Neural progenitor cell (in vitro differentiated cells): ENCODE results near the gene C1orf21. TPM values are rescaled to one million over a fixed set of nuclear protein-coding genes. Genes with fewer than 3 reads are reported as not detected.

Experiments
- DNase-seq: peaks from one replicate; pipeline ENCODE4 v3.0.0-alpha.2; 2016; ENCODE audit warnings: low spot score
- H2AFZ ChIP-seq: fragments of 200-600 bp; sonication (generic); replicated peaks from 2 replicates; pipeline ENCODE4 v1.6.1; 2016; ENCODE audit warnings: antibody characterized with exemption
- H3F3A ChIP-seq: fragments of 200-600 bp; sonication (generic); 2 replicates; pipeline ENCODE4 v1.6.1; 2016; ENCODE audit warnings: antibody characterized with exemption, low read depth
- H3K27ac ChIP-seq: fragments of 200-600 bp; sonication (generic); 2 replicates; pipeline ENCODE4 v1.5.1; 2016; ENCODE audit warnings: mild to moderate bottlenecking
- H3K27me3 ChIP-seq: fragments of 200-600 bp; sonication (generic); 2 replicates; pipeline ENCODE4 v1.6.1; 2016; ENCODE audit warnings: mild to moderate bottlenecking, moderate library complexity
- H3K36me3 ChIP-seq: fragments of 200-600 bp; sonication (generic); 2 replicates; pipeline ENCODE4 v1.5.1; 2016
- H3K4me1 ChIP-seq: fragments of 200-600 bp; sonication (generic); 2 replicates; pipeline ENCODE4 v1.6.1; 2016; ENCODE audit warnings: mixed run types
- H3K4me2 ChIP-seq: fragments of 200-600 bp; sonication (generic); 2 replicates; pipeline ENCODE4 v1.6.1; 2016
- H3K4me3 ChIP-seq: fragments of 200-600 bp; sonication (generic); 2 replicates; pipeline ENCODE4 v1.5.1; 2016
- H3K79me2 ChIP-seq: fragments of 200-600 bp; sonication (generic); 2 replicates; pipeline ENCODE4 v1.6.1; 2016; ENCODE audit warnings: low read depth
- H3K9ac ChIP-seq: fragments of 200-600 bp; sonication (generic); 2 replicates; pipeline ENCODE4 v1.6.1; 2016
- H3K9me3 ChIP-seq: fragments of 200-600 bp; sonication (generic); 2 replicates; pipeline ENCODE4 v1.5.1; 2016; ENCODE audit warnings: low read depth
- H4K20me1 ChIP-seq: fragments of 200-600 bp; sonication (generic); 2 replicates; pipeline ENCODE4 v1.6.1; 2016; ENCODE audit warnings: low read depth
- H3K27ac Mint-ChIP-seq: 3 replicates; pipeline ENCODE4 v1.8.0; 2021; ENCODE audit warnings: mixed read lengths
- H3K27me3 Mint-ChIP-seq: 2 replicates; pipeline ENCODE4 v1.8.0; 2022; ENCODE audit warnings: low read depth, mild to moderate bottlenecking, inconsistent platforms, moderate library complexity, mixed read lengths; ENCODE audit not compliant: insufficient read depth
- H3K36me3 Mint-ChIP-seq: 3 replicates; pipeline ENCODE4 v1.8.0; 2021; ENCODE audit warnings: mixed read lengths
- H3K4me1 Mint-ChIP-seq: 3 replicates; pipeline ENCODE4 v1.8.0; 2021; ENCODE audit warnings: mixed read lengths
- H3K4me3 Mint-ChIP-seq: 3 replicates; pipeline ENCODE4 v1.8.0; 2021; ENCODE audit warnings: mild to moderate bottlenecking, moderate library complexity, mixed read lengths
- H3K9me3 Mint-ChIP-seq: 3 replicates; pipeline ENCODE4 v1.8.0; 2020; ENCODE audit warnings: mixed read lengths
- CTCF ChIP-seq: fragments of 200-600 bp; sonication (generic); IDR thresholded peaks from 2 replicates; pipeline ENCODE4 v1.5.1; 2017; ENCODE audit warnings: antibody characterized with exemption, mild to moderate bottlenecking
- EZH2 ChIP-seq: fragments of 200-600 bp; sonication (generic); IDR thresholded peaks from 2 replicates; pipeline ENCODE4 v1.6.1; 2017; ENCODE audit warnings: antibody characterized with exemption, mild to moderate bottlenecking, moderate library complexity
- EZH2phosphoT487 ChIP-seq: fragments of 200-600 bp; sonication (generic); IDR thresholded peaks from 2 replicates; pipeline ENCODE4 v1.6.1; 2017; ENCODE audit warnings: antibody characterized with exemption
- total RNA-seq: library from RNA; depleted of rRNA; stranded (reverse); fragments of >200 nt; gene quantifications from 2 replicates; pipeline ENCODE4 v1.2.3, GENCODE V29; 2015; ENCODE audit warnings: low replicate concordance

C1orf21 gene
- total RNA-seq, 1 donor from 2014 or later, result 117 TPM

GRCh38 chr1:184518736-184519357, 132.0 kb downstream of the C1orf21 start:
- H3K4me3 Mint-ChIP-seq, result no peak overlapping the region
- Histone ChIP-seq H3K9ac (no peak overlapping the region), H3K27ac (no peak overlapping the region), H3K36me3 (no peaks in the 10 kb centered on the region), H3K9me3 (no peaks in the 10 kb centered on the region), H3K4me1 (peaks cover 17% of the 10 kb centered on the region), H3K4me2 (no peak overlapping the region), H3K27me3 (no peaks in the 10 kb centered on the region), H4K20me1 (peaks cover 26% of the 10 kb centered on the region), H2AFZ (no peak overlapping the region), H3K4me3 (no peak overlapping the region), H3F3A (peaks cover 4% of the 10 kb centered on the region), H3K79me2 (peaks cover 9% of the 10 kb centered on the region)
- peaks cover 9% of the 10 kb centered on the region for H3K4me1 Mint-ChIP-seq
- H3K27me3 Mint-ChIP-seq, result no peaks in the 10 kb centered on the region
- TF ChIP-seq EZH2phosphoT487, result no peak
- no peak for TF ChIP-seq EZH2
- TF ChIP-seq CTCF, result no peak
- DNase-seq, result no peak
- H3K27ac Mint-ChIP-seq, result no peak overlapping the region
- H3K36me3 Mint-ChIP-seq, result peaks cover 14% of the 10 kb centered on the region
- peaks cover 10% of the 10 kb centered on the region for H3K9me3 Mint-ChIP-seq

GRCh38 chr1:184520336-184520735, 133.5 kb downstream of the C1orf21 start:
- Histone ChIP-seq H2AFZ (no peak overlapping the region), H3K27me3 (no peaks in the 10 kb centered on the region), H3K9me3 (no peaks in the 10 kb centered on the region), H3K27ac (no peak overlapping the region), H3K4me2 (no peak overlapping the region), H4K20me1 (peaks cover 29% of the 10 kb centered on the region), H3K79me2 (peaks cover 9% of the 10 kb centered on the region), H3F3A (peaks cover 4% of the 10 kb centered on the region), H3K4me3 (no peak overlapping the region), H3K4me1 (peaks cover 17% of the 10 kb centered on the region), H3K36me3 (no peaks in the 10 kb centered on the region), H3K9ac (no peak overlapping the region)
- Mint-ChIP-seq H3K9me3 (peaks cover 10% of the 10 kb centered on the region), H3K4me1 (peaks cover 11% of the 10 kb centered on the region), H3K27me3 (no peaks in the 10 kb centered on the region), H3K4me3 (no peak overlapping the region), H3K36me3 (peaks cover 15% of the 10 kb centered on the region), H3K27ac (no peak overlapping the region)
- TF ChIP-seq EZH2phosphoT487 (peak; percentile 80), CTCF (no peak), EZH2 (no peak)
- peak; percentile 53 for DNase-seq

GRCh38 chr1:184524248-184524647, 137.4 kb downstream of the C1orf21 start:
- no peak overlapping the region for H3K9ac ChIP-seq
- peaks cover 3% of the 10 kb centered on the region for H3F3A ChIP-seq
- no peaks in the 10 kb centered on the region for H3K27me3 ChIP-seq
- H3K36me3 ChIP-seq, result no peaks in the 10 kb centered on the region
- H2AFZ ChIP-seq, result no peak overlapping the region
- no peak overlapping the region for H3K4me2 ChIP-seq
- no peak for TF ChIP-seq CTCF
- no peak for TF ChIP-seq EZH2phosphoT487
- no peak for TF ChIP-seq EZH2
- Mint-ChIP-seq H3K4me3 (no peak overlapping the region), H3K4me1 (peaks cover 16% of the 10 kb centered on the region), H3K27ac (no peak overlapping the region), H3K36me3 (peaks cover 9% of the 10 kb centered on the region), H3K27me3 (no peaks in the 10 kb centered on the region), H3K9me3 (peaks cover 10% of the 10 kb centered on the region)
- no peak overlapping the region for H3K4me3 ChIP-seq
- peaks cover 27% of the 10 kb centered on the region for H4K20me1 ChIP-seq
- H3K27ac ChIP-seq, result no peak overlapping the region
- no peak for DNase-seq
- H3K4me1 ChIP-seq, result peaks cover 19% of the 10 kb centered on the region
- no peaks in the 10 kb centered on the region for H3K9me3 ChIP-seq
- H3K79me2 ChIP-seq, result peaks cover 9% of the 10 kb centered on the region
